ENCODE data around the gene CHID1.

GRCh38 chr11:923691-924405, 13.2 kb upstream of the CHID1 start:
- TF ChIP-seq CTCF (IDR thresholded peaks at IDR 0.05; ENCODE audit: insufficient read depth, low read depth, low read length) (no peak), EZH2 (IDR thresholded peaks at IDR 0.05; ENCODE audit: insufficient read depth, low read length) (no peak)

Measured in astrocyte (in vitro differentiated cells and primary cell).